Hepatocyte (in vitro differentiated cells): ENCODE data around the gene BBS1. TPM values are rescaled to one million over a fixed set of nuclear protein-coding genes. Genes with fewer than 3 reads are reported as not detected.
A peak's percentile ranks its signal among the peaks of the same experiment; 100 is the strongest.

Experiments used
- DNase-seq: peaks from one replicate; pipeline ENCODE4 v3.0.0-alpha.2; 2016; ENCODE audit warnings: low spot score
- H2AFZ ChIP-seq: fragments of 200-600 bp; sonication (generic); 2 replicates; pipeline ENCODE4 v1.6.0; 2016; ENCODE audit warnings: antibody characterized with exemption, mild to moderate bottlenecking
- H3K27ac ChIP-seq: fragments of 200-600 bp; sonication (generic); 2 replicates; pipeline ENCODE4 v1.5.1; 2016; ENCODE audit warnings: mild to moderate bottlenecking
- H3K27me3 ChIP-seq: fragments of 200-600 bp; sonication (generic); 2 replicates; pipeline ENCODE4 v1.6.1; 2016
- H3K36me3 ChIP-seq: fragments of 200-600 bp; sonication (generic); replicated peaks from 2 replicates; pipeline ENCODE4 v1.5.1; 2016; ENCODE audit warnings: low read depth; ENCODE audit not compliant: insufficient read depth
- H3K4me1 ChIP-seq: fragments of 200-600 bp; sonication (generic); 2 replicates; pipeline ENCODE4 v1.5.1; 2016; ENCODE audit warnings: mild to moderate bottlenecking, moderate library complexity; ENCODE audit not compliant: insufficient read depth
- H3K4me2 ChIP-seq: fragments of 200-600 bp; sonication (generic); 2 replicates; pipeline ENCODE4 v1.6.0; 2016
- H3K4me3 ChIP-seq: fragments of 200-600 bp; sonication (generic); 2 replicates; pipeline ENCODE4 v1.5.1; 2016; ENCODE audit warnings: mild to moderate bottlenecking
- H3K79me2 ChIP-seq: fragments of 200-600 bp; sonication (generic); 2 replicates; pipeline ENCODE4 v1.6.0; 2017; ENCODE audit warnings: mild to moderate bottlenecking
- H3K9me2 ChIP-seq: fragments of 200-600 bp; sonication (generic); replicated peaks from 2 replicates; pipeline ENCODE4 v1.6.0; 2017; ENCODE audit warnings: mild to moderate bottlenecking; ENCODE audit not compliant: insufficient read depth
- H3K9me3 ChIP-seq: fragments of 200-600 bp; sonication (generic); 2 replicates; pipeline ENCODE4 v1.5.1; 2016; ENCODE audit warnings: low read depth, mild to moderate bottlenecking
- H4K20me1 ChIP-seq: fragments of 200-600 bp; sonication (generic); 2 replicates; pipeline ENCODE4 v1.6.0; 2016; ENCODE audit warnings: mild to moderate bottlenecking; ENCODE audit not compliant: insufficient read depth, poor library complexity, severe bottlenecking
- EZH2 ChIP-seq: fragments of 200-600 bp; sonication (generic); IDR thresholded peaks from 2 replicates; pipeline ENCODE4 v1.6.1; 2016; ENCODE audit warnings: antibody characterized with exemption, mild to moderate bottlenecking, borderline replicate concordance
- EZH2phosphoT487 ChIP-seq: fragments of 200-600 bp; sonication (generic); IDR thresholded peaks from one replicate; pipeline ENCODE4 v1.6.1; 2018; ENCODE audit warnings: antibody characterized with exemption, mild to moderate bottlenecking, low read depth, moderate library complexity; ENCODE audit not compliant: unreplicated experiment, severe bottlenecking
- WGBS: methylation state at CpG from one replicate; pipeline ENCODE4 v1.1.6; 2016; ENCODE audit warnings: low lambda C conversion rate; ENCODE audit errors: missing lambda C conversion rate; 5-methylcytosine and 5-hydroxymethylcytosine counted together
- polyA plus RNA-seq: library from polyadenylated mRNA; unstranded; fragments of >200 nt; fragmentation: Nextera tagmentation; extraction: Ambion mirVana; gene quantifications from 2 replicates; pipeline ENCODE4 v1.2.1, GENCODE V29; 2016
- total RNA-seq: library from RNA; depleted of rRNA; stranded (reverse); fragments of >200 nt; gene quantifications from 2 replicates; pipeline ENCODE4 v1.2.3, GENCODE V29; 2014
- TF ChIP-seq, protein P1 (sequence below): fragments of 200-600 bp; sonication (generic); IDR thresholded peaks from 2 replicates; pipeline ENCODE4 v1.5.1; 2016; ENCODE audit warnings: antibody characterized with exemption, mild to moderate bottlenecking; ENCODE audit not compliant: poor library complexity

Gene BBS1
- total and polyA plus RNA-seq, 2 experiments from 2014 or later, result 25.1 to 27.7 TPM

GRCh38 chr11:66467034-66467659 is 43.3 kb upstream of the BBS1 start:
- no peaks in the 10 kb centered on the region for H3K9me3 ChIP-seq
- H3K4me2 ChIP-seq, result peak overlapping the region; percentile 99
- H3K9me2 ChIP-seq, result no peaks in the 10 kb centered on the region
- 1% methylated on average over 41 of the region's 72 CpGs for WGBS
- H3K36me3 ChIP-seq, result no peaks in the 10 kb centered on the region
- H3K4me1 ChIP-seq, result peaks cover 12% of the 10 kb centered on the region
- H3K27ac ChIP-seq, result no peak overlapping the region
- peak overlapping the region; percentile 70 for H3K4me3 ChIP-seq
- TF ChIP-seq, protein P1, sequence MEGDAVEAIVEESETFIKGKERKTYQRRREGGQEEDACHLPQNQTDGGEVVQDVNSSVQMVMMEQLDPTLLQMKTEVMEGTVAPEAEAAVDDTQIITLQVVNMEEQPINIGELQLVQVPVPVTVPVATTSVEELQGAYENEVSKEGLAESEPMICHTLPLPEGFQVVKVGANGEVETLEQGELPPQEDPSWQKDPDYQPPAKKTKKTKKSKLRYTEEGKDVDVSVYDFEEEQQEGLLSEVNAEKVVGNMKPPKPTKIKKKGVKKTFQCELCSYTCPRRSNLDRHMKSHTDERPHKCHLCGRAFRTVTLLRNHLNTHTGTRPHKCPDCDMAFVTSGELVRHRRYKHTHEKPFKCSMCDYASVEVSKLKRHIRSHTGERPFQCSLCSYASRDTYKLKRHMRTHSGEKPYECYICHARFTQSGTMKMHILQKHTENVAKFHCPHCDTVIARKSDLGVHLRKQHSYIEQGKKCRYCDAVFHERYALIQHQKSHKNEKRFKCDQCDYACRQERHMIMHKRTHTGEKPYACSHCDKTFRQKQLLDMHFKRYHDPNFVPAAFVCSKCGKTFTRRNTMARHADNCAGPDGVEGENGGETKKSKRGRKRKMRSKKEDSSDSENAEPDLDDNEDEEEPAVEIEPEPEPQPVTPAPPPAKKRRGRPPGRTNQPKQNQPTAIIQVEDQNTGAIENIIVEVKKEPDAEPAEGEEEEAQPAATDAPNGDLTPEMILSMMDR, result peak; percentile 27
- TF ChIP-seq EZH2phosphoT487 (no peak), EZH2 (no peak)
- H3K27me3 ChIP-seq, result no peaks in the 10 kb centered on the region
- DNase-seq, result peak; percentile 72
- H2AFZ ChIP-seq, result peak overlapping the region; percentile 33
- no peaks in the 10 kb centered on the region for H4K20me1 ChIP-seq
- peaks cover 2% of the 10 kb centered on the region for H3K79me2 ChIP-seq

- 53% methylated on average over 6 of the region's 6 CpGs for WGBS
- H4K20me1 ChIP-seq, result no peaks in the 10 kb centered on the region
- H3K27me3 ChIP-seq, result no peaks in the 10 kb centered on the region
- no peak overlapping the region for H3K27ac ChIP-seq
- no peak overlapping the region for H2AFZ ChIP-seq
- TF ChIP-seq, protein P1, result no peak
- TF ChIP-seq EZH2phosphoT487, result no peak
- TF ChIP-seq EZH2, result no peak
- H3K9me3 ChIP-seq, result no peaks in the 10 kb centered on the region
- H3K79me2 ChIP-seq, result peaks cover 2% of the 10 kb centered on the region
- no peaks in the 10 kb centered on the region for H3K9me2 ChIP-seq
- H3K36me3 ChIP-seq, result no peaks in the 10 kb centered on the region
- peak overlapping the region; percentile 99 for H3K4me2 ChIP-seq
- peak; percentile 34 for DNase-seq
- no peak overlapping the region for H3K4me3 ChIP-seq
- peaks cover 12% of the 10 kb centered on the region for H3K4me1 ChIP-seq
Observed at GRCh38 chr11:66467756-66468155, 42.7 kb upstream of the BBS1 start.

GRCh38 chr11:66468691-66469090 is 41.7 kb upstream of the BBS1 start:
- Histone ChIP-seq H3K27me3 (no peaks in the 10 kb centered on the region), H3K79me2 (peaks cover 2% of the 10 kb centered on the region), H3K4me2 (no peak overlapping the region), H3K27ac (no peak overlapping the region), H3K9me2 (no peaks in the 10 kb centered on the region), H3K9me3 (no peaks in the 10 kb centered on the region), H4K20me1 (no peaks in the 10 kb centered on the region), H3K4me1 (peaks cover 12% of the 10 kb centered on the region), H3K4me3 (no peak overlapping the region), H3K36me3 (no peaks in the 10 kb centered on the region), H2AFZ (no peak overlapping the region)
- no peak for DNase-seq
- TF ChIP-seq, protein P1, result no peak
- WGBS, result 95% methylated on average over 6 of the region's 6 CpGs

- Histone ChIP-seq H3K27me3 (no peaks in the 10 kb centered on the region), H3K9me2 (no peaks in the 10 kb centered on the region), H3K4me2 (no peak overlapping the region), H4K20me1 (no peaks in the 10 kb centered on the region), H3K9me3 (no peaks in the 10 kb centered on the region), H3K36me3 (no peaks in the 10 kb centered on the region), H2AFZ (no peak overlapping the region), H3K4me1 (peaks cover 12% of the 10 kb centered on the region), H3K27ac (no peak overlapping the region), H3K79me2 (peaks cover 2% of the 10 kb centered on the region), H3K4me3 (no peak overlapping the region)
- DNase-seq, result no peak
- WGBS, result 86% methylated on average over 1 of the region's 1 CpG
- TF ChIP-seq EZH2 (no peak), EZH2phosphoT487 (no peak)
- TF ChIP-seq, protein P1, result no peak
Observed at GRCh38 chr11:66469441-66469840, 41.0 kb upstream of the BBS1 start.
